HG03060 (cell line): ENCODE measurements around the gene ALG12.
"Not testable (repeated sequence)": the region's sequence is repeated elsewhere in the genome, so short reads cannot be mapped to it uniquely, and the experiment has no call there.

Source experiments
- ATAC-seq: cut with Tn5 transposase; IDR thresholded peaks from one replicate; pipeline ENCODE4 v1.9.1; 2021; ENCODE audit warnings: low read depth, moderate number of reproducible peaks; ENCODE audit not compliant: unreplicated experiment

The ALG12 gene

DNA sequence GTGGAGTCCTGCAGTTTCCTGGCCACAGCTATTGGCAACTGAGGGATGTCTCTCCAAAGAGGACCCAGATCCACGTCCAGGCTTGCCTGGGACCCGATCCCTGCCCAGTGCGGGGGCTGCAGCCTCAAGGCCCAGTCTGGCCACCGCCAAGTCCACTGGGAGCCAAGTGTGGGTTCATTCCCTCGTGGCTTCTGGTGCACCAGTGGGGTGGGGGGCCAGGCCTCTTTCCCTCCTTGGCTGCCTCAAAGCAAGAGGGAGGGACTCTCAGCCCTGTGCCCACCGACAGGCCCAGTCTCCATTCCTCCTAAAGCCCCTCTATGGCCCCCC, 29.0 kb upstream of the ALG12 start:
- ATAC-seq = no peak

DNA sequence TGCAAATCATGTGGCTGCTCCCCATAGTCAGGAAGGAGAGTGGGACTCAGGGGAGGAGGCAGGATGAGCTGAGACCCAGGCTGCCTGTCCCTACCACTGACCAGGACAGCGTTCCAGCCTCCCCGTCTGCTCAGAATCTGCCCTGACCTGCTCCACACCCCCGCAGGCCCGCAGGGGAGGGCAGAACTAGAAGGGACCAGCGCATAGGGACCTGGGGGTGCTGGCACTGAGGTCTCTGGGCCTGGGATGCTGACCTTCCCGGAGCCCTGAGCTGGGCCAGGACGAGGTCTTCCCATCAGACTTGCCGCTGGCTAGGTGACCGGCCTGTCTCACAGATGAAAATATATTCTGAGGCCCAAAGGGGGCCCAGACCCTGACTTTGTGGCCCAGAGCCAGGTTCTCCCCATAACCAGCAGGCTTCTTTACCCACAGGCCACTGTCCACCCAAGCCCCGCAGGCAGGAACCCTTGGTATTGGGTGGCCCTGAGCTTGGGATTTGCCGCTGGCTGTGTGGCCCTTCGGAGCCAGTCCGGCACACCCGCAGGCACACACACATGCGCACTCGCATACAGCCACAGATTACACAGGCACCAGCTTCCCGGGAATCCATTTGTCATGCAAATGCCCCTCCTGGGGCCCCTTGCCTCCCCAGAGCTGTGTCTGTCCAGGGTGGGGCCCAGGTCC, 28.5 kb upstream of the ALG12 start:
- no peak for ATAC-seq

DNA sequence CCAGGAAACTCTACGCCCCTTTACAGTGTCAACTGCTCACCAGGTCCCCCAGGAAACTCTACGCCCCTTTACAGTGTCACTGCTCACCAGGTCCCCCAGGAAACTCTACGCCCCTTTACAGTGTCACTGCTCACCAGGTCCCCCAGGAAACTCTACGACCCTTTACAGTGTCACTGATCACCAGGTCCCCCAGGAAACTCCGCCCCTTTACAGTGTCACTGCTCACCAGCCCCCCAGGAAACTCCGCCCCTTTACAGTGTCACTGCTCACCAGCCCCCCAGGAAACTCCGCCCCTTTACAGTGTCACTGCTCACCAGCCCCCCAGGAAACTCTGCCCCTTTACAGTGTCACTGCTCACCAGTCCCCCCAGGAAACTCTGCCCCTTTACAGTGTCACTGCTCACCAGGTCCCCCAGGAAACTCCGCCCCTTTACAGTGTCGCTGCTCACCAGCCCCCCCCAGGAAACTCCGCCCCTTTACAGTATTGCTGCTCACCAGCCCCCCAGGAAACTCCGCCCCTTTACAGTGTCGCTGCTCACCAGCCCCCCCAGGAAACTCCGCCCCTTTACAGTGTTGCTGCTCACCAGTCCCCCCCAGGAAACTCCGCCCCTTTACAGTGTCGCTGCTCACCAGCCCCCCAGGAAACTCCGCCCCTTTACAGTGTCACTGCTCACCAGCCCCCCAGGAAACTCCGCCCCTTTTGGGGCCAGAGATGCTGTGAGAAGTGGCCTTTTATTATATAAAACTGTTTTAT, 27.0 kb upstream of the ALG12 start:
- ATAC-seq = not testable (repeated sequence)

DNA sequence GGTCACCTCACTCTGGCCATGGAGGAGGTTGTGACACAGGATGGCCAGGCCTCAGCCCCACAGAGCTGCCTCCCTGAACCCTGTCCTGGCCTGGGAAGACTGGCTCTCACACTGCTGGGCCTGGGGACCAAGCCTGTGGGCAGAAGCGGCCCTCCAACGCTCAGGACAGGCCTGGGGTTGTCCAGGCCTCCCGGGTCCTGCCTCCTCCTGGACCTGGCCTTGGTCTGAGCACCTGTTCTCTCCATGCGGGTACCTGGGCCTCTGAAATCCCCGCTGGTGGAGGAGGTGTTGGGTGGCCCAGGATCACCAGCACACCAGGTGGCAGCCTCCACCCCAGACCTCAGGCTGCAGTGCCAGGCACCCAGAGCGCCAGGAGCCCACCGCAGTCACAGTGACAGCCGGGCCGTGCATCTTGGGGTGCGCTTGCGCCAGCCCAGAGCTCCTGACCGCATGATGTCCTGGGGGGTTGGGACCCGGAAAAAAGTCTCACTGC, 26.2 kb upstream of the ALG12 start:
- no peak for ATAC-seq

DNA sequence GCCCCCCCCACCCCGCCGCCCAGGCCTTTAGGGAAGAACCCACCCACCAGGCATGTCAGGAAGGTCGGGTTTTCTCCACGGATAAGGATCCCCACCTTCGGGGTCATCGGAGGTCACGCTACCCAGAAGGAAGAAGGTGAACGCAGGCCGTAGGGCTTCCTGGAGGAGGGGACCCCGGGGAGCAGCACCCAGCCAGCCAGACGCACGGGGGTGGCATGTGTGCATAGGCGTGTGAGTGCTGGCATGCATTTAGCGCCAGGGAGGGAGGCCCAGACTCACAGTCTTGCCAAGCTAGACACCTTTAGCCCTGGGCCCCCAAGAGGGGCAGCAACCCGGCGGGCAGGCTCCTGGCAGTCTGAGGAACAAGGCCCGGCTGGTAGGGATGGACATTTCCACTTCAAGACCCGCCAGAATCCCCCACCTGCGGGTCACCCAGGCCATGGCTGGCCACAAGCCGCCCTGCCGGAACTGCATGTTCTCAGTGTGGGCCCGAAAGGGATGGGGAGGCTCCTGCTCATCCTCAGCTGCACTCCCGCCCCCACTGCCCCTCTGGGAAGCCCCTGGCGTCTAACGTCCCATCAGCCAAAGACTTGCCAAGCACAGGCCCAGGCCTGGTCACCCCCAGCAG, 25.6 kb upstream of the ALG12 start:
- ATAC-seq = no peak

DNA sequence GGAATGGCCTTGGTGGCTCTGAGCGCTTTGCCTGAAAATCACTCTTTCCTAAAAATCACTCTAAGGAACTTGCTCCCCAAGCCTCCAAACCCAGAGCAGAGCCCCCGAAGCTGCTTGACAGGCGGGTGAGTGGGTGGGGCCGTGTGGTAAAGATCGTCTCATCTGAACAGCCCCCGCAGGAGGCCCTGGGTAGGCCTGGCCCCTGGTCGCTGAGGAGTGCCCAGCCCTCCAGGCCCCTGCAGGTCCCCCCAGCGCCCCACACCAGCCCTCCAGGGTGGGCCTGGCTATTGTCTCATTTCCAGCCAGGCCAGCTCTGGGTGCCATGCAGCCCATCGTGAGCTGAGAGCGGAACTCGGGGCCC, 25.1 kb upstream of the ALG12 start:
- ATAC-seq = no peak

DNA sequence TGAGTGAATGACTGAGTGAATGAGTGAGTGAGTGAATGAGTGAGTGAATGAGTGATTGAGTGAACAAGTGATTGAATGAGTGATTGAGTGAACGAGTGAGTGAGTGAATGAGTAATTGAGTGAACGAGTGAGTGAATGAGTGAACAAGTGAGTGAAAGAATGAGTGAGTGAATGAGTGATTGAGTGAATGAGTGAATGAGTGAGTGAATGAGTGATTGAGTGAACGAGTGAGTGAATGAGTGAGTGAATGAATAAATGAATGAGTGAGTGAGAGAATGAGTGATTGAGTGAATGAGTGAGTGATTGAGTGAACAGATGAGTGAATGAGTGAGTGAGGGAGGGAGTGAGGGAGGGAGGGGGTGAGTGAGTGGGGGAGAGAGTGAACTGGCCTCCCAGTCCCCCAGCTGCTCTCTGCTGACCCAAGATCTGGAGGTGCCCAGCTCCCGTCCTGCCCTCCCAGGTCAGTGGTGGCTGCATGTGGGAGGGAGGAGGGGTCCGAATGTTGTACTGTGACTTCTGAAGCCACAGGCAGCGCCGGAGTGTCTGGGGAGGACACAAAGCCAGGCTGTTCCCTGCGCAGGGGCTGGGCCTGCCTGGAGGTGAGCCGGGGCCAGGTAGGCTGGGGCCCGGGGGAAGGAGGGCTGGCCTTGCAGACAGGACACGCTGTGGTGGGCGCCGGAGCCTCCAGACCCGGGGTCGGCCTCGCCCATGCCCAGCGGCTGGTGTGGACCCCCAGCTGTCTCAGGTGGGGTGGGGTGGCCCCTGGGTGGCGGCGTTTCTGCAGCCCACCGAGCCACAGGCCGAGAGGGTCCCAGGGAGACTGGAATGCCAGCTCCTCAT, 24.5 kb upstream of the ALG12 start:
- ATAC-seq = no peak

DNA sequence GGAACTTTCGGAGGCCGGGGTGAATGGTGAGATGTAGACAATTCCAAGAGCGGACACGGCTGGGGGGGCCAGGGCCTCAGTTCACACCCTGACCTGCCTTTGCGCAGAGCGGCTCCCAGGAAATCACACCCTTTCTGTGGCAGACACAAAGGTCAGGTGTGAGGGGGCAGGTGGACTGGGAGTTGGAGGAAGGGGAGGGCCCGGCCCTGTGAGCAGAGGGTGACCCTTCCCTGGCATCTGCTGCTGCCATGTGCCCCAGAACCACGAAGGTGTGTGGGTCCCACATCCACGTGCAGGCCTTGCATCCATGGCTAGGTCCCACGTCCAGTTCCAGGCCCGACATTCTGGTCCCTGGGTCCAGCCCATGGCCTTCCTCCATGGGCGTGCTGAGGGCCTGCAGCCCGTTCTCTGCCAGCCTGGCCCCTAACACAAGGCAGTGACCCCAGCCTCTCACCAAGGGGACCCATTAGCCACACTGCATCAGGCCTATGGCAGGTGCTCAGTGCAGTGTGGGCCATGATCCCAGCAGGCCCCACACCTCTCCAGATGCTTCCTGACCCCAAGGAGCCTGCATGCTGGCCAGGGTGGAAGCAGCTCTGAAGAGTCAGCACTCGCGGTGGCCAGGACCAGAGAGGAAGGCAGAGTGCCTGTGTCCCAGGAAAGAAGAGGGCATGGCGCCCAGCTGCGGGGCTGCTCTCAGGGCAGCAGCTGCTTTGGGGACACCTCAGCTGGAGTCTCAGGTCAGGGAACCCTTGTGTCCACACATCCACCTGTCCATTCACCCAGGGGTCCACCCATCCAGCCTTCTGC, 23.5 kb upstream of the ALG12 start:
- no peak for ATAC-seq

DNA sequence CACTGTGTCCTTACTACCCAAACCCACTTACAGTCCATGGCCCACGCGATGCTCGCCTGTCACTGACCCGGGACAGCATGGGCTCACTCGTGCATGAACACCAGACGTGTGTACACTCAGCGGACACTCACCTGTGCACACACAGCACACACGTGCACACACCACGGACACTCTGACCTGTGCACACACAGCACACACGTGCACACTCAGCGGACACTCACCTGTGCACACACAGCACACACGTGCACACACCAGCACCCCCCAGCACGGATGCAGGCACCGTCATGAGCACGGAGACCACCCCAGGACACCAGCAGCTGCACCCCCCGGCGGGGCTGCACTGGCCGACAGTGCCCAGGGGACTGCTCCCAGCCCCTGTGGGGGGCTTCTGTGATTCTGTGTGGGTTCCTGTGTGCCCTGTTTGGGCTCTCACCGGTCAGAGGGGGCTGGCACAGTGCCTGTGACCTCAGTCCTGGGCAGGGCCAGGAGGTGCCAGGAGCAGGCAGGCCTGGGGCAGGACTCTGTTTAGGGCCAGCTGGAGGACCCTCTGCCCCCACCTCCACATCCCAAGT, 20.4 kb upstream of the ALG12 start:
- no peak for ATAC-seq

DNA sequence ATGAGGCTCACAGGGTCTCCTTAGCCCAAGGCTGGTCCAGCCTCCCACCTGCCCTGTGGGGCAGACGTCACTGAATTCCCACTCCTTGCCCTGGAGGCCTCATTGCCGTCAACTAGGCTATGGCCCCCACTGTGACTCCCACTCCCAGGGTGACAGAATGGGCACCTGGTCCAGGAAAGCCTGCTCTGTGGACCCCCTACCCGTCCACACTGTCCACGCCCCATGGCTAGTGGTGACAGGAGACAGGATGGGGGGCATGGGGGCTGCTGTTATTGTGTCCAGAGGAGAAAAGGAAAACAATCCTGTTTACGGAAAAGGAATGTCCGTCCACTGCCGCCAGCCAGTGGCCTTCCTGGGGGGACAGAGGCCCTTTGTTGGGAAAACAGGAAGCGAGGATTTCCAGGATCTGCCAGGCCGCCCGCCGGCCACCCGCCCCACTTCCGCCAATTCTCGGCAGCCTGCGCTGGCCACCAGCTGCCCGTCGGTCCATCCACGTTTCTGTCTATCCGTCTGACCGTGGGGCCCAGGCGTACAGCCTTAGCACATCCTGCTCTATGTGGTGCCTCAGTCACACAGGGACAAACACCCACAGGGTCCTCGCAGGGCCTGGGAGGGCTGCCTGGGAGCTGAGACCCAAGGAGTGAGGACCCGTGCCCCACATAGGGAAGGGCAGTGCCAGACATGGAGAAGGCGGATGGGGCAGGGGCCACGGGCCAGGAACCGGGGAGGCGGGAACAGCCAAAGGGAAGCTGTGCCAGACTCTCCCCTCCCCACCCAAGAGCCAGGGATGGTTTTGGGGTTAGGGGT, 19.7 kb upstream of the ALG12 start:
- no peak for ATAC-seq

DNA sequence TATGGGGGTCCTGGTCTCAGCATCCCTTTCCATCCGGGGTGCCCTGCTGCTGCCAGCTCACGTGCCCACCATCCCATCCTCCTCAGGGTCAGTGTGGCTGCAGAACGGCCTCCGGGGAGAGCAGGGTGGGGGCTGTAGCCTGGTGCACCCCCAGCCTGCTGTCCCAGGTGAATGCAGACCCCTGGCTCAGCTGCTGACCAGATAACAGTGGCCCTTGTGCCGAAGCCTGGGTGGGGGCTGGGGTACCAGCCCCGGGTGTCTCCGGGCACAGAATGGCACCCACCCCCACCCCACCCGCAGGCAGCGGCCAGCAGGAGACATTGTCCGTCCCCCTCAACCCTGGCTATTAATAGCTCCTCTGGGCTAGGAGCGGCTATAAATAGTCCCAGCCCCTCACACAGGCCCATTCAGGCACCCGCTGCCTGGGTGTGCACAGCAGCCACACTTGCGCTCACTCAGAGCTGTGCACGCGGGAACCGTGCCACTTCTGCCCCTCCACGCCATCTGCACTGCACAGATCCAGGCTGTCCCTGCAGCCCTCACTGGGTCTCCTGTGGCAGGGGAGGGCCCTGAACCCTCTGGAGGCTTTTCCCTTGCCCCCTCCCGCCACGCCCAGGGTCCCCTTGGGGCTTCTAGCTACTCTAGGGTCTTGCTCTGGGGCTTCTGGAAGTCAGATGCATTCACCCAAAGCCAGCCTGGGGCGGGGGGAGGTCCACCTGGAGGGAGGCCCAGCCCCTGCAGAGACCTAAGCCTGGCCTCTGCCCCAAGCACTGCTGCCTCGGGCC, 18.9 kb upstream of the ALG12 start:
- ATAC-seq = no peak

DNA sequence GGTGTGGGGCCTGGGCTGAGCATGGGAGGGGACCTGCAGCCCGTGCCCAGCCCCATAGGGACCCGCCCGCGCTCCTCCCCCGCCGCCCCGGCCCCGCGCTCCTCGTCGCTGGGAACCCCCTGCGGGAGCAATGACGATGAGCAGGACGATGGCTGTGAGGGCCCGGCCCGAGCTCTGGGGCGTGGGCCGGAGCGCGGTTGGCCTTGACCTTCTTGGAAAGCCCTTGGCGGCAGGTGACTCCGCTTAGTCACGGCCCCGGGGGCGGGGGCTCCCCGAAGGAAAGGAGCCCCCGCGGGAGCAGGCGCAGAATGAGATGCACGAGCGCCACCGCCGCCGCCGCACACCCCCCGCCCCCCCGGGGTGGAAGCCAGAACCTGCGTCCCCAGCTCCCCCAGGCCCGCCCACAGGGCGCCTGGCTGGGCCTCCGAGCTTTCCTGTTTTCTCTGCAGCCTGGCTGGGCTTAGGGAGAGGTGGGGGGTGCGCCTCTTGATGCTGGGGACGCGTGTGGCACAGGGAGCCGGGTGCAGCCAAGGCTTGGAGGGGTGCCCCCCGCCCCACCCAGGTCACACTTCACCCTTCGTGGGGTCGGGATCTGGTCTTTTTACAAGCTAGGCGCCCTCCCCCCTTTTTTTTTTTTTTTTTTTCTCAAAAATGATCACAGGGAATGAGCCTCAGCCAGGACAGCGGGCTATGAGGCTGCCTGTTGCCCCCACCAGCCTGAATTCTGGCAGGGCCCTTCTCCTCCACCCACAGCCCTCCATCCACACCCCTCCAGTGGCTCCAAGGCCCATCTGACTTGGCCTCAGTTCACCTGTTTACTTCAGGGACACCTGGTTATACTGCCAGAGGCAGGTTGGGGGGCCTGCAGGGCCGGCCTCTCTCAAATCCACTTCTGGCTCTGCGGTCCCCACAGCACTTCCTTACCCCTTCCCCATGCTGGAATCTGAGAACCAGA, 18.1 kb upstream of the ALG12 start:
- ATAC-seq = peak; percentile 36

DNA sequence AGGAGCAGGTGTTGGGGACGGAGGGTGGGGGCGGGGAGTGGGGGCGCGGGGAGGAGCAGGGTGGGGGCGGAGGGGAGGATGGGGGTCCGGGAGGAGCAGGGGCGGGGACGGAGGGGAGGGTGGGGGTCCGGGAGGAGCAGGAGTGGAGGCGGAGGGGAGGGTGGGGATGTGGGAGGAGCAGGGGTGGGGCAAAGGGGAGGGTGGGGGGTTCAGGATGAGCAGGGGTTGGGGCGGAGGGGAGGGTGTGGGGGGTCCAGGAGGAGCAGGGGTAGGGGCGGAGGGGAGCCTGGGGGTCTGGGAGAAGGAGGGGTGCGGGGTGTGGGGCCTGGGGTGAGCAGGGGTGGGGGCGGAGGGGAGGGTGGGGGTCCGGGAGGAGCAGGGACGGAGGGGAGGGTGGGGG, 17.3 kb upstream of the ALG12 start:
- ATAC-seq = no peak

DNA sequence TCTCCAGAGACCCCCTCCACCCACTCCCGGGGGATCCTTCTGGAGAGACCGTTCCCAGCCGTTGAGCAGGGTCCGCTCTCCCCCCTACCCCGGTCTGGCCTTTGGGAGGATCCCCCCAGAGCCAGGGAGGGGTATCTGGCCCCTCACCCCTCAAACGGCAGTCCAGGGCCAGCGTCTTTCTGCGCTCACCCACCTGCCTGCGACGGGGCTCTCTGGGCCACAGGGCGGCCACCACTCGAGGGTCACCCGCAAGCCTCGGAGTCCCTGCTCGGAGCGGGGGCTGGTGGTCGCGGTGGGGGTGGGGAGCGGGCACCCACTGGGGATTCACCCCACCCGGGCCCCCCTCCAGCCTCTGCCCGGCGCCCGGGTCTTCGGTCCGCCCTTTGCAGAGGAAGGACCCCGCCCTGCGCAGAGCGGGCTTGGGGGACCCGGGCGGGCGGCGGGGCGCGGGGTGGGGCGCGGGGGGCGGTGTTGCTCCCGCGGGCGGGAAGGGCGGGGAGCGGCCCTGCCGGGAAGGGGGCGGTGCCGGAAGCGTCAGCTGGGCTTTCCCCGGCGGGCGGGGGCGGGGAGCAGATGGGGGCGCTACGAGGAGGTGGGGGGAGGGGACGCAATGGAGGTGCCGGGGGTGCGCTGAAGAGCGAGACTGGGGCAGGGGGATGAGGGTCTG, 16.8 kb upstream of the ALG12 start:
- no peak for ATAC-seq

DNA sequence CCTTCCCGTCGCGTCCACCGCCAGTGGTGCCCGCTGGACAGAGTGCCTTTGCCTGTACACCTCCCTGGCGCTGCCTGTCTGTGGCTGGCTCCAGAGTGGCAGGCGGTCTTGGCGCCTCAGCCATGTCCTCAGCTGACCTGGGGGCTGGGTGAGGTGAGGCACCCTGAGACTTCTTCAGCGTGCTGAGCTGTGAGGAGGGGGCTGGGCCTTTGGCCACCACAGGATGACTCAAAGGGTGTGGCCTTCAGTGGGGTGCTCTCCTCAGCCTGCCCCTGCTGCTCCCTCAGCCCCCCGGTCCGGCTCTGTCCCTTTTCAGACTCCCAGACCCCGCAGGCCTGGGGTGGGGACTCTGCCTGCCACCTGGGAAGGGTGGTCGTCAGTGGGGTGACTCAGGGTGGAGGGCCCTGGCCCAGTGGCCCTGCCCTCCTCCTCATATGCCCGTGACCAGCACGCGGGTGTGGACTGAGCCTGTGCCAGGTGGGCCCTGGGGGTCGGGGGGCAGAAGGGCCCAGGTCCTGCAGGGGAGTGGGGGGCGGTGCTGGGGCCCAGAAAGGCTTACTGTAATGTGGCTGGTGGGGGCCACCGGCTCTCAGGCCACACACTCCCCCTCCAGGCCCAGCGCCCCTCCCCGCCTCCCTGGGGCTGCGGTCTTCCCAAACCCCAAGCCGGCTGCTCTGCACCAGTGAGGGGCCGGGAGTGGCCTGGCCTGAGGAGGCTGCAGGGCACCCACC, 16.1 kb upstream of the ALG12 start:
- no peak for ATAC-seq
